Heart left ventricle (tissue), 13 donors: ENCODE measurements around the gene EPYC.

Source experiments
- POLR2A ChIP-seq, 2 donors: fragments of 450-650 bp; IDR thresholded peaks; one replicate each; pipeline ENCODE4 v1.6.1; 2017; ENCODE audit warnings: antibody characterized with exemption in 2 of 2, mild to moderate bottlenecking in 2 of 2, moderate library complexity in 2 of 2
- TF ChIP-seq, protein P1 (sequence below), 12 donors: fragments of 200-600 bp; sonication (generic) in 4 of 12; IDR thresholded peaks; one replicate each; pipeline versions ENCODE4 v1.5.0 to v1.8.0; 2018 to 2022; ENCODE audit warnings: antibody characterized with exemption in 12 of 12, mild to moderate bottlenecking in 5 of 12
- donor health status: ischemic (EF 13 %, LVEDD 7.1; RV severe dilation, severe dysfunction).
- donor health status: DM: no; HTN: yes; CAD: no.
- donor health status: DM: no; HTN: no; CAD: no.
- donor health status: ischemic (EF 25% LVEDD 6.9; RV normal size, moderate dysfunction).
- donor health status: ischemic (EF 25% LVEDD 5.7; RV mildly dilated, moderate dysfunction).
- donor health status: ischemic (EF 35%, LVEDD 5.7; RV mildly dilated, moderate dysfunction).
- donor health status: nonischemic (EF 11% LVEDD 7.7; RV severe dilation, severe dysfunction).
- donor health status: DM: yes; HTN: yes; CAD: no.
- donor health status: PGD.
- donor health status: ischemic (EF 29% LVEDD 5.4; RV normal size, mild dysfunction).
- donor health status: nonischemic (EF 23%, LVEDD 6.1; RV moderate dilation, normal function).

DNA sequence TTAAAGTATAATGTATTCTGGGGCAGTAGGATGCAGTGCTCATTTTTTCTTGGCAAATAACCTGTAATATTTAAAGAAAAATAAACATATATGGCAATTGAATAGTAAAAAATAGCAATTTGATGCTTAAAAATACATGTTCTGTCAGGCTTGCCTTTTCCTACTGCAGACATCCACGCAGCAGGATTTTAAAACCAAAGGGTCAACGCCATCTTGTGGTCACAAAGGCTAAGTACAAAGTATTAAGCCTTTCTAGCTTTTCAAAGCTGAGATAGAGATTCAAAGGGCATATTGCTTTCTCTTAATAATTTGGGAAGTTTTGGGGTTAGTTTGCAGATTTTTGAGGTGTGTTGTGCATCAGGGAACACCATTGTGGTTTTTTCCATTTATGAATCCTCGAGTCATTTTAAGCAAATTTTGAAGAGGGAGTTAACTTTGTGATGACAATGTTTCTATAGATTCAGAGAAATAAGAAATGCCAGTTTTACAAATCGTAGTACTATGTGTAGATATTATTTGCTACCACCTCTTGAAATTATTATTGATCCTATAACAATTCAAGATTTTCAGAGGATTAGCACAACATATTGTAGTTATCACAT is 45.1 kb downstream of the EPYC start:
- TF ChIP-seq POLR2A (IDR thresholded peaks at IDR 0.05): no peak
- TF ChIP-seq, protein P1, sequence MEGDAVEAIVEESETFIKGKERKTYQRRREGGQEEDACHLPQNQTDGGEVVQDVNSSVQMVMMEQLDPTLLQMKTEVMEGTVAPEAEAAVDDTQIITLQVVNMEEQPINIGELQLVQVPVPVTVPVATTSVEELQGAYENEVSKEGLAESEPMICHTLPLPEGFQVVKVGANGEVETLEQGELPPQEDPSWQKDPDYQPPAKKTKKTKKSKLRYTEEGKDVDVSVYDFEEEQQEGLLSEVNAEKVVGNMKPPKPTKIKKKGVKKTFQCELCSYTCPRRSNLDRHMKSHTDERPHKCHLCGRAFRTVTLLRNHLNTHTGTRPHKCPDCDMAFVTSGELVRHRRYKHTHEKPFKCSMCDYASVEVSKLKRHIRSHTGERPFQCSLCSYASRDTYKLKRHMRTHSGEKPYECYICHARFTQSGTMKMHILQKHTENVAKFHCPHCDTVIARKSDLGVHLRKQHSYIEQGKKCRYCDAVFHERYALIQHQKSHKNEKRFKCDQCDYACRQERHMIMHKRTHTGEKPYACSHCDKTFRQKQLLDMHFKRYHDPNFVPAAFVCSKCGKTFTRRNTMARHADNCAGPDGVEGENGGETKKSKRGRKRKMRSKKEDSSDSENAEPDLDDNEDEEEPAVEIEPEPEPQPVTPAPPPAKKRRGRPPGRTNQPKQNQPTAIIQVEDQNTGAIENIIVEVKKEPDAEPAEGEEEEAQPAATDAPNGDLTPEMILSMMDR (IDR thresholded peaks at IDR 0.05): peak; percentile 59 to 83 (median 69)
